ENCODE results near the gene PEX11A.

PEX11A gene

GRCh38 chr15:89674526-89674925, 16.0 kb downstream of the PEX11A start:
- no peak for DNase-seq

- no peak for DNase-seq
Observed at GRCh38 chr15:89673165-89673512, 17.4 kb downstream of the PEX11A start.

GRCh38 chr15:89672221-89673164, 18.1 kb downstream of the PEX11A start:
- no peak for DNase-seq

- DNase-seq: no peak
Observed at GRCh38 chr15:89671687-89672086, 18.9 kb downstream of the PEX11A start.

GRCh38 chr15:89670971-89671560, 19.5 kb downstream of the PEX11A start:
- DNase-seq: no peak

- DNase-seq: no peak
Observed at GRCh38 chr15:89669941-89670340, 20.6 kb downstream of the PEX11A start.

GRCh38 chr15:89669309-89669865, 21.2 kb downstream of the PEX11A start:
- DNase-seq: no peak

- DNase-seq: no peak
Observed at GRCh38 chr15:89668171-89668570, 22.4 kb downstream of the PEX11A start.

- DNase-seq: no peak
Observed at GRCh38 chr15:89667706-89667960, 22.9 kb downstream of the PEX11A start.

- no peak for DNase-seq
Observed at GRCh38 chr15:89666858-89667705, 23.5 kb downstream of the PEX11A start.

GRCh38 chr15:89666184-89666857, 24.2 kb downstream of the PEX11A start:
- DNase-seq: no peak

GRCh38 chr15:89665449-89666181, 24.9 kb downstream of the PEX11A start:
- DNase-seq: no peak

GRCh38 chr15:89664441-89665350, 25.9 kb downstream of the PEX11A start:
- DNase-seq: no peak

- no peak for DNase-seq
Observed at GRCh38 chr15:89662893-89663626, 27.5 kb downstream of the PEX11A start.

GRCh38 chr15:89660556-89660955, 30.0 kb downstream of the PEX11A start:
- no peak for DNase-seq

- DNase-seq: no peak
Observed at GRCh38 chr15:89659295-89659694, 31.3 kb downstream of the PEX11A start.

GRCh38 chr15:89657686-89658200, 32.8 kb downstream of the PEX11A start:
- DNase-seq: no peak

GRCh38 chr15:89656116-89656815, 34.3 kb downstream of the PEX11A start:
- no peak for DNase-seq
